GM21423 (cell line): Measurements from ENCODE around the gene PCDH9.

Experiments used
- ATAC-seq: cut with Tn5 transposase; IDR thresholded peaks from one replicate; pipeline ENCODE4 v1.9.1; 2021; ENCODE audit warnings: mild to moderate bottlenecking, moderate library complexity; ENCODE audit not compliant: unreplicated experiment

Gene PCDH9

GRCh38 chr13:67048821-67049150 is 181.3 kb downstream of the PCDH9 start:
- ATAC-seq: no peak

GRCh38 chr13:67048084-67048820 is 181.9 kb downstream of the PCDH9 start:
- ATAC-seq: peak; percentile 92

GRCh38 chr13:67045357-67045756 is 184.8 kb downstream of the PCDH9 start:
- no peak for ATAC-seq

- no peak for ATAC-seq
These were observed 186.2 kb downstream of the PCDH9 start for GRCh38 chr13:67043901-67044300.

- no peak for ATAC-seq
These were observed 187.6 kb downstream of the PCDH9 start for GRCh38 chr13:67042556-67042955.

GRCh38 chr13:67036699-67037457 is 193.3 kb downstream of the PCDH9 start:
- no peak for ATAC-seq

- ATAC-seq: no peak
These were observed 197.0 kb downstream of the PCDH9 start for GRCh38 chr13:67033170-67033569.

- no peak for ATAC-seq
These were observed 206.8 kb downstream of the PCDH9 start for GRCh38 chr13:67023130-67023876.

- no peak for ATAC-seq
These were observed 211.4 kb downstream of the PCDH9 start for GRCh38 chr13:67018775-67019174.

- ATAC-seq: no peak
These were observed 212.9 kb downstream of the PCDH9 start for GRCh38 chr13:67017276-67017675.

- no peak for ATAC-seq
These were observed 214.0 kb downstream of the PCDH9 start for GRCh38 chr13:67015976-67016600.

GRCh38 chr13:67014399-67014798 is 215.7 kb downstream of the PCDH9 start:
- no peak for ATAC-seq

- no peak for ATAC-seq
These were observed 216.4 kb downstream of the PCDH9 start for GRCh38 chr13:67013709-67014108.

- ATAC-seq: no peak
These were observed 222.0 kb downstream of the PCDH9 start for GRCh38 chr13:67008075-67008668.

- no peak for ATAC-seq
These were observed 225.6 kb downstream of the PCDH9 start for GRCh38 chr13:67004511-67004910.

- no peak for ATAC-seq
These were observed 226.4 kb downstream of the PCDH9 start for GRCh38 chr13:67003743-67004142.

- no peak for ATAC-seq
These were observed 228.8 kb downstream of the PCDH9 start for GRCh38 chr13:67001363-67001762.

GRCh38 chr13:66996503-66996902 is 233.6 kb downstream of the PCDH9 start:
- no peak for ATAC-seq

- ATAC-seq: peak; percentile 77
These were observed 234.9 kb downstream of the PCDH9 start for GRCh38 chr13:66995203-66995611.

- ATAC-seq: peak; percentile 53
These were observed 235.5 kb downstream of the PCDH9 start for GRCh38 chr13:66994517-66995202.
